Measurements from ENCODE around the gene EARS2. TPM values are rescaled to one million over a fixed set of nuclear protein-coding genes. Genes with fewer than 3 reads are reported as not detected.
"Not testable (repeated sequence)": the region's sequence is repeated elsewhere in the genome, so short reads cannot be mapped to it uniquely, and the experiment has no call there.

The EARS2 gene
- total RNA-seq, 1 donor from 2014 or later: 25.7 TPM

DNA sequence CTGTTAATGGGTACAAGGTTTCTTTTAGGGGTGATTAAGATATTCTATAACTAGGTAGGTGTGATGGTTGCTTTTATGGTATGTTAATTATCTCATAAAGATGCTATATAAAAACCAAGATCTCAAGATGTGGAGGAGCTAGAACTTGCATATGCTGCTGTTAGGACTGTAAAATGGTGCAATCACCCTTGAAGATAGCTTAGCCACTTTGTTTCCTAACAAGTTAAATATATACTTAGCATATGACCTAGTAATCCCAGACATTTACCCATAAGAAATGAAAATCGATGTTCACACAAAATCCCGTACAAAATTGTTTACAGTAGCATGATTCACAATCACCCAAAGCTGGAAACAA is 71.9 kb downstream of the EARS2 start:
- no peak for DNase-seq (ENCODE audit: extremely low read depth, low read depth, low spot score)

DNA sequence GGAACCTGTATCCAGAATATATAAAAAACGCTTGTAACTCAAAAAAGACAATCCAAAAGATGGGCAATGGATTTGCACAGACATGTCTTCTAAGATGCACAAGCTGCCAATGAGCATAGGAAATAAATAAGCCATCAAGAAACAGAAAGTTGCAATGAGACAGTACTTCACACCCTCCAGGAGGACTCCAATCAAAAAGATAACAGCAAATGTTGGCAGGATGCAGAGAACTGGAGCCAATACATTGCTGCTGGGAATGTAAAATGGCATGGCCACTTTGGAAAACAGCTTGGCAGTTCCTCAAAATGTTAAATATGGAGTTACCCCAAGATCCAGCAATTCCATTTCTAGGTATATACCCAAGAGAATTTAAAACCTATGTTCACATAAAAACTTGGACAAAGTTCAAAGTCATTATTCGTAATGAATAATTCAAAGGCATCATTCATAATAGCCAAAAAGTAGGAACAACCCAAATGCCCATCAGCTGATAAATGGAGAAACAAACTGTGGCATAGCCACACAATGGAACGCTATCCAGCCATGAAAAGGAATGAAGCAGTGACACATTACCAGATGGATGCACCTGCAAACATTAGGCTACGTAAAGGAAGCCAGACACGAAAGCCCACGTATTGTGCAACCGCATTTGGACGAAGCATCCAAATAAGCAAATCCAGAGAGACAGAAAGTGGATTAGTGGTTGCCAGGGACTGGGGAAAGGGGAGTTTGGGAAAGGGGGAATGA is 72.5 kb downstream of the EARS2 start:
- no peak for DNase-seq (ENCODE audit: extremely low read depth, low read depth, low spot score)

DNA sequence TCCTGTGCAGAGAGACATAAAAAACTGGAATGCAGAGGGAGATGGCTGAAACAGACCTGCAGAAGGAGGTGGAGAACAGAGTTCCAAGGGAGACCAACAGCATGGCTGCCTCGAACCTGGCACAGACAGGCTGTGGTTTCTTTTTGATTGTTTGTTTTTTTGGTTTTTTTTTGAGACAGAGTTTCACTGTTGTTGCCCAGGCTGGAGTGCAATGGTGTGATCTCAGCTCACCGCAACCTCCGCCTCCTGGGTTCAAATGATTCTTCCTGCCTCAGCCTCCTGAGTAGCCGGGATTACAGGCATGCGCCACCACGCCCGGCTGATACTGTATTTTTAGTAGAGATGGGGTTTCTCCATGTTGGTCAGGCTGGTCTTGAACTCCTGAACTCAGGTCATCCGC is 73.7 kb downstream of the EARS2 start:
- not testable (repeated sequence) for DNase-seq (ENCODE audit: extremely low read depth, low read depth, low spot score)

DNA sequence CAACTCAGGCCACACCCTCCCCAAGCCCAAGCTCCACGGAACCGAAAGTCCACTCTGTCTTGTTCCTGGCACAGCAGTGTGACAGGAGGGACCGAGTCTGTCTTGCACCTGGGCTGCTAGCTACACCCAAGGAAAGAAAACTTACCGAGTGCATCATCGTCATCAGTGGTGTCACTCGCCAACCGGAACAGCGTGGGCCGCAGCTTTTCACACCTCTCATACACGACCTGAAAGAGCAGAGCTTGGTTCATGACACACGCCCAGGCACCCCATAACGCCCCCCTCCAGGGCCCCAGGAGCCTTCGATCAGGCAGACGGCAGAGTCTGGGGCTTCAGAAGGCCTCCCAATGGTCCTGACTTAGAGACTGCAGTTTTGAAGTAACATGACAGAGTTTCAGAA is 74.4 kb downstream of the EARS2 start:
- DNase-seq (ENCODE audit: extremely low read depth, low read depth, low spot score): no peak

DNA sequence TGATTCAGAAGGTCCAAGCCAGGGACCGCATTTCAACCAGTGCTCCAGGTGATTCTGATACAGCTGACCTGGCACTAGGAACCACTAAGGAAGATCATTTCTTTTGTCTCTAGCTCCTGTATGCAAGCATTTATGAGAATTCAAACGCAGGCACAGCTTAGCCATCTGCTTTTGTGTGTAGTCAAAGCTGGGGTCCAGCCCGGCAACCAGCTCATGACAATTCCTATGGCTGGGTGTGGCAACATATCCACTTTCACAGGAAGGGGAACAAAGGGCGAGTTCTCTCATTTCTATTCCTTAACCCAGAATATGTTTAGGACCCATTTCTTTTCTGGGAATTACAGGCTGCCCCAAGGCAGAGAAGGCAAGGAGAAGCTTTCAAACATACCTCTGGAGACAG is 76.9 kb downstream of the EARS2 start:
- DNase-seq (ENCODE audit: extremely low read depth, low read depth, low spot score): no peak

DNA sequence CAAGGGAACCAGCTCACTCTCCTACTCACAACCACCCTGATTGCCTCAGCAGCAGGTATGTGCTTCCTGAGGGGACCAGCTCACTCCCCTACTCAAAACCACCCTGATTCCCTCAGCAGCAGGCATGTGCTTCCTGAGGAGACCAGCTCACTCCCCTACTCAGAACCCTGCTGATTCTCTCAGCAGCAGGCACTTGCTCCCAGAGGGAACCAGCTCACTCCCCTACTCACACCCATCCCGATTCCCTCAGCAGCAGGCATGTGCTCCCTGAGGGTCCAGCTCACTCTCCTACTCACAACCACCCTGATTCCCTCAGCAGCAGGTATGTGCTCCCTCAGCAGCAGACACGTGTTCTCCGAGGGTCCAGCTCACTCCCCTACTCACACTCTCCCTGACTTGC is 78.0 kb downstream of the EARS2 start:
- DNase-seq (ENCODE audit: extremely low read depth, low read depth, low spot score): no peak

DNA sequence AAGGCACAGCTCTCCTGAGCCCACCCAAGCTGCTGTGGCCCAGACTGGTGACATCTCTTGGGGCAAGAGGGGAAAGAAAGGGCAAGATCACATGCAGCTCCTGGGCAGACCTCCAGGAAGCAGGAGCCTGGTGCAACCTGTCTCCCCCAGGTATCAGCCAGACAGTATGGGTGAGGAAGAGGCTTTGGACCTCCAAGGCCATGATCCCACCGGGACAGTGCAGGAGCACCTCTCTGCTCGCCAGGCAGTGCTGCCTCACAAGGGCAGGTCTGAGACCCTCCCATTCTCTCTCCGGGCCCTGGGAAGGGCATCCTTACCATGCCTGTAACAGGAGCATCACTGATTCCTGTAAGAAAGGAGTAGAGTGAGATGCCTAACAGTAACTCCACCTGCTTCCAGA is 78.6 kb downstream of the EARS2 start:
- no peak for DNase-seq (ENCODE audit: extremely low read depth, low read depth, low spot score)

DNA sequence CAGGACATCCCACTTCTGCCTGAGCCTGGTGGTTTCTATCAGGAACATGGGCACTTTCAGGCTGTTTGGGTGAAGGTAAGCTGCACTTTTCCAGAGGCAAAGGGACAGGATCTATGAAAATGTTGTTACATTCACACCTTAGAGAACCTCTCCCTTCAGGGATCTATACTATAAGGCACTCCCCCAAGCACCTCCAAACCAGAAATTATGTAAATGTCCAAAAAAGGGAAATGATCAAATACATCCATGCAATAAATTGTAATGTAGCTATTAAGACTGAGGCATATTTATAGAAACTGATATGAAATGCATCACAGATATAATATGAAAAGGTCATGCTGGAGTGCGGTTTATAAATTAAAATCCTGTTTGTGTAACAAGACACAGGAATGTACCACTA is 80.9 kb downstream of the EARS2 start:
- no peak for DNase-seq (ENCODE audit: extremely low read depth, low read depth, low spot score)

Other genes starting within 250 kb of the EARS2 start
- 9.3 and 21.8 TPM in 2 replicates for gene COG7, start 104.2 kb downstream of the EARS2 start, total RNA-seq
- gene GGA2, start 46.9 kb downstream of the EARS2 start, total RNA-seq: 33.8 and 48.3 TPM in 2 replicates
- gene UBFD1, start 377 bp upstream of the EARS2 start, total RNA-seq: 105 and 126 TPM in 2 replicates
- 98.6 and 113 TPM in 2 replicates for gene NDUFAB1, start 39.0 kb upstream of the EARS2 start, total RNA-seq
- 9.5 and 10.6 TPM in 2 replicates for gene PALB2, start 84.0 kb upstream of the EARS2 start, total RNA-seq
- 53.1 and 76.4 TPM in 2 replicates for gene DCTN5, start 84.1 kb upstream of the EARS2 start, total RNA-seq
- gene PLK1, start 121.5 kb upstream of the EARS2 start, total RNA-seq: 22.4 and 25.0 TPM in 2 replicates
- not detected in 2 replicates for gene ERN2, start 155.9 kb upstream of the EARS2 start, total RNA-seq
- gene CHP2, start 197.7 kb upstream of the EARS2 start, total RNA-seq: not detected in 2 replicates

Measured in glomerular endothelial cell (primary cell).